Psoas muscle (tissue), 8 donors: Measurements from ENCODE around the gene VPS37C. TPM values are rescaled to one million over a fixed set of nuclear protein-coding genes. Genes with fewer than 3 reads are reported as not detected.

ENCODE experiments used
- ATAC-seq, 4 donors: fragments of 200-7000 bp; cut with Tn5 transposase; one replicate each; pipeline ENCODE4 v1.9.1; 2020; ENCODE audit warnings: moderate library complexity in 3 of 4, mild to moderate bottlenecking in 2 of 4
- DNase-seq, 2 donors: peaks; one replicate each; pipeline ENCODE4 v3.0.0-alpha.2; 2020
- H3K27ac ChIP-seq: fragments of 200-600 bp; one replicate; pipeline ENCODE4 v1.8.0; 2022
- H3K27me3 ChIP-seq, 3 donors: fragments of 200-600 bp in 1 of 3; one replicate each; pipeline versions ENCODE4 v1.6.1 to v1.8.0; 2013 to 2022; ENCODE audit warnings: low read length in 2 of 3, mild to moderate bottlenecking in 2 of 3, moderate library complexity in 1 of 3; ENCODE audit not compliant: insufficient read depth in 3 of 3
- H3K36me3 ChIP-seq, 2 donors: fragments of 200-600 bp in 1 of 2; one replicate each; pipeline versions ENCODE4 v1.6.1 to v1.8.0; 2013 to 2022; ENCODE audit warnings: low read depth in 1 of 2, mild to moderate bottlenecking in 1 of 2, moderate library complexity in 1 of 2; ENCODE audit not compliant: insufficient read depth in 1 of 2
- H3K4me1 ChIP-seq: fragments of 200-600 bp; one replicate; pipeline ENCODE4 v1.8.0; 2022
- H3K4me3 ChIP-seq: fragments of 200-600 bp; one replicate; pipeline ENCODE4 v1.8.0; 2022; ENCODE audit warnings: mild to moderate bottlenecking
- H3K9me3 ChIP-seq: fragments of 200-600 bp; one replicate; pipeline ENCODE4 v1.8.0; 2022
- CTCF ChIP-seq: fragments of 200-600 bp; IDR thresholded peaks from one replicate; pipeline ENCODE4 v1.8.0; 2022; ENCODE audit warnings: antibody characterized with exemption
- WGBS, 3 donors: extraction: QIAGEN DNeasy Blood & Tissue Kit; methylation state at CpG; one replicate each; pipeline versions ENCODE4 v1.1.6 to v1.1.7; 2013; 5-methylcytosine and 5-hydroxymethylcytosine counted together
- intact Hi-C, 2 donors: fragments of 100-400 bp; cut with DNase I; formaldehyde crosslinking; loops; one replicate each; pipeline versions ENCODE4 v1.11.0 to v1.14.2; 2022
- polyA plus RNA-seq, 3 donors: library from polyadenylated mRNA; stranded (reverse); fragments of 200-250 nt; gene quantifications; one replicate each; pipeline ENCODE4 v1.2.3, GENCODE V29; 2013
- total RNA-seq, 4 donors: library from RNA; stranded (reverse); fragmentation: NEBNext Ultra II Directional in 2 of 4; extraction: Animal tissue kit (Norgen Biotek cat#: 25700) in 2 of 4; gene quantifications; one replicate each; pipeline versions ENCODE4 v1.2.1 to v1.2.4, GENCODE V29; 2021 to 2023
- donor health status: healthy with polysubstance abuse.
- donor health status: DM: no; HTN: no; CAD: no; lungs with moderate emphysema.
- donor health status: Bipolar disorder and iron deficiency.
- donor health status: healthy.
- donor health status: DM: yes; HTN: yes; CAD: no.
- donor health status: DM: no; HTN: no; CAD: no.
- donor health status: DM: no; HTN: no; CAD: no.
- donor health status: DM: yes; HTN: yes; CAD: no.

The VPS37C gene
- total and polyA plus RNA-seq, 7 donors = 16.9 to 39.8 (median 25.6) TPM

GRCh38 chr11:61119055-61119454 is 42.2 kb downstream of the VPS37C start:
- Histone ChIP-seq H3K4me3 (no peak overlapping the region), H3K36me3 (no peaks in the 10 kb centered on the region), H3K27me3 (no peaks in the 10 kb centered on the region), H3K9me3 (no peaks in the 10 kb centered on the region), H3K4me1 (no peaks in the 10 kb centered on the region), H3K27ac (no peak overlapping the region)
- no peak for TF ChIP-seq CTCF
- ATAC-seq = no peak
- DNase-seq = no peak
- intact Hi-C loops = no loop called here
- 35 to 43% (median 41%) methylated on average over 9 of the region's 9 CpGs for WGBS, 3 donors

GRCh38 chr11:61118406-61118805 is 42.8 kb downstream of the VPS37C start:
- Histone ChIP-seq H3K4me3 (no peak overlapping the region), H3K4me1 (no peaks in the 10 kb centered on the region), H3K9me3 (no peaks in the 10 kb centered on the region), H3K36me3 (no peaks in the 10 kb centered on the region), H3K27me3 (no peaks in the 10 kb centered on the region), H3K27ac (no peak overlapping the region)
- intact Hi-C loops = no loop called here
- TF ChIP-seq CTCF = no peak
- no peak for ATAC-seq
- WGBS, 3 donors = 77 to 87% (median 82%) methylated on average over 9 of the region's 9 CpGs
- DNase-seq = no peak

GRCh38 chr11:61118004-61118403 is 43.2 kb downstream of the VPS37C start:
- H3K4me1 ChIP-seq = no peaks in the 10 kb centered on the region
- TF ChIP-seq CTCF = no peak
- no peak overlapping the region for H3K4me3 ChIP-seq
- no peaks in the 10 kb centered on the region for H3K36me3 ChIP-seq
- no peak for DNase-seq
- no peak for ATAC-seq
- WGBS, 3 donors = 77 to 89% (median 84%) methylated on average over 9 of the region's 9 CpGs
- H3K27ac ChIP-seq = no peak overlapping the region
- intact Hi-C loops = no loop called here
- no peaks in the 10 kb centered on the region for H3K27me3 ChIP-seq
- H3K9me3 ChIP-seq = no peaks in the 10 kb centered on the region

- WGBS, 3 donors = 94 to 97% (median 96%) methylated on average over 2 of the region's 2 CpGs
These were observed 44.1 kb downstream of the VPS37C start for GRCh38 chr11:61117168-61117520.

More at GRCh38 chr11:61117168-61117520, 44.1 kb downstream of the VPS37C start:
- no peaks in the 10 kb centered on the region for H3K9me3 ChIP-seq
- H3K36me3 ChIP-seq = no peaks in the 10 kb centered on the region
- no peak overlapping the region for H3K27ac ChIP-seq
- H3K27me3 ChIP-seq = no peaks in the 10 kb centered on the region
- DNase-seq = no peak
- no peak for ATAC-seq
- TF ChIP-seq CTCF = no peak
- no peaks in the 10 kb centered on the region for H3K4me1 ChIP-seq
- intact Hi-C loops = no loop called here
- H3K4me3 ChIP-seq = no peak overlapping the region
